Lower leg skin (tissue), 3 donors: ENCODE data around the gene TBC1D21.

ENCODE experiments used
- CTCF ChIP-seq, 3 donors: fragments of 450-650 bp; IDR thresholded peaks; one replicate each; pipeline ENCODE4 v1.5.1; 2016; ENCODE audit warnings: antibody characterized with exemption in 3 of 3, mild to moderate bottlenecking in 3 of 3, moderate library complexity in 2 of 3
- POLR2A ChIP-seq, 2 donors: fragments of 450-650 bp; IDR thresholded peaks; one replicate each; pipeline ENCODE4 v1.6.1; 2016 to 2017; ENCODE audit warnings: antibody characterized with exemption in 2 of 2, mild to moderate bottlenecking in 1 of 2, moderate library complexity in 1 of 2

- no peak for TF ChIP-seq CTCF (IDR thresholded peaks at IDR 0.05)
- no peak for TF ChIP-seq POLR2A (IDR thresholded peaks at IDR 0.05)
Observed at GRCh38 chr15:73872346-73872745, 1.0 kb upstream of the TBC1D21 start.
